22Rv1 (cell line): ENCODE measurements around the gene SUPT20HL2.
"Not testable (repeated sequence)": the region's sequence is repeated elsewhere in the genome, so short reads cannot be mapped to it uniquely, and the experiment has no call there.

Experiments used
- H3K27ac ChIP-seq: fragments of 450-650 bp; 2 replicates; pipeline ENCODE4 v1.5.1; 2017
- CTCF ChIP-seq: fragments of 450-650 bp; IDR thresholded peaks from 2 replicates; pipeline ENCODE4 v1.5.1; 2017; ENCODE audit warnings: mild to moderate bottlenecking
- ZFX ChIP-seq: fragments of 450-650 bp; IDR thresholded peaks from 2 replicates; pipeline ENCODE4 v1.6.1; 2017; ENCODE audit warnings: antibody characterized with exemption, borderline replicate concordance

The SUPT20HL2 gene

DNA sequence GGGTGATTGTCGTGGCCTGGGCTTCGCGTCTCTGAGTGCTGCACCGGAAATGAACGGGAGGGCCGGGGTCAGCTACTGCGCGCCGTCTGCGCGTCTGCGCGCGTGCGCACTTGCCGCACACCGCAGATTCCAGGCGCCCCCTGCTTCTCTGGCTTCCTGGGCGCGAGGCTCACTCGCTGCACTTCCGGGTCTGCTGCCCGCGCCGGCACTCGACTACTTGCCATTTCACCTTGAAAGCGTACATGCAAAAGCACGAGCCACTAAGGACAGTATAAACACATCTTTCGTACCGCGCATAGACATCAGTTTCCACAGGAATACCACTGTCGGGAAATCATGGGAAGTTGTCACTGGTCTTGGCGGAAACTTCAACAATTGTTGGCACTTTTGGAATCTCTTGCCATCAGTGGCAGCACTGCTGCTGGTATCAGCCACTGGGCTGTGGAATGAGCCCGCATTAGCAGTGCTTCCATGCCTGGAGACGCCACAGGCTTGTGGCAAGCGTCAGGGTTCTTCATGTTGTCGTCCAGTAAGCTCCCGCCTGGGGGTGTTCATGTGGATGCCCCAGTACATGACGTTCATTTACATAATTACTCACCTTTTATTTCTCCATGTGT, at the start of gene SUPT20HL2:
Gene SUPT20HL2 (minus strand): TSS at position 51 of the 617 bp plus-strand sequence. CDS start 754 bp downstream, outside the sequence.
- H3K27ac ChIP-seq = no peak within 1 kb of the TSS
- TF ChIP-seq ZFX = no peak

GRCh38 chrX:24362089-24362745, 48.3 kb upstream of the SUPT20HL2 start:
- not testable (repeated sequence) for H3K27ac ChIP-seq

GRCh38 chrX:24360272-24360671, 46.4 kb upstream of the SUPT20HL2 start, which contains the start of gene SUPT20HL1:
Gene SUPT20HL1 (plus strand): TSS chrX:24360639. CDS start chrX:24362761, 2,122 bp downstream.
- no peak within 1 kb of the TSS for H3K27ac ChIP-seq
- TF ChIP-seq ZFX (no peak), CTCF (no peak)

- no peak for TF ChIP-seq ZFX
- no peak for TF ChIP-seq CTCF
- H3K27ac ChIP-seq = no peak overlapping the region
Observed at GRCh38 chrX:24357106-24357505, 43.2 kb upstream of the SUPT20HL2 start.

DNA sequence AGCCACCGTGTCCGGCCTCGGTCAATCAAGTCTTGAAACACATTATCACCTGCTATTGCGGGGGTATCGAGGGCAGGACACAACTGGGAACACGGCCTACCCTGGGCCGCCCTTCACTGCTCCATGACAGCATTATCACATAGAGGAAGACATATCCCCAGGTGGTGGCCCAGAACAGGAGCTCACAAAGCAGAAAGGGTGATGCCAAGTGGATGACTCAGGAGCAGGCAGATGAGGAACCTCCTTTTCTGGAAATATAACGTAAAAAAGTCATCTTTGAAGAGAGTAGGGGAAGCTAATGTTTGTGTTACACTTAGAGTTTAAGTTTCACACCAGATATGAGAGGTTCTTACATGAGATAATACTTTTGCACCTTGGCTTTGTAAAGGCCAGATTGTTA, 41.2 kb upstream of the SUPT20HL2 start:
- TF ChIP-seq ZFX (no peak), CTCF (no peak)
- no peak overlapping the region for H3K27ac ChIP-seq

DNA sequence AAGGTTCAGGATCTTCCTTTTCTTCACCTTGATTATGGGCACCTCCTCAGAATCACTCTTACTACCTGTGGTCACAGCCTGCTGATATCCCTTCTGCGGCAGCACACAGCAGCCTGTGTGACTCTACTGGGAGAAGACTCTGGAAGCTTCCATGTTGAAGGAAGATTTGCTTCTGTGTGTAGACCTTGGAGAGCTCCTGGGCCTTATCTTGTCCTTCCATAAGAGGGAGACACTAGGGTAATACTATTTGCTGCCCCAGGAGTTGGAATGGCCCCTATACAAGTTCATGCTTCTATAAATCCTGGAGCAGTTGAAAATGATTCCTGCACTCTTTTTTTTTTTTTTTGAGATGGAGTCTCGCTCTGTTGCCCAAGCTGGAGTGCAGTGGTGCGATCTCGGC, 36.3 kb upstream of the SUPT20HL2 start:
- no peak overlapping the region for H3K27ac ChIP-seq
- TF ChIP-seq CTCF (no peak), ZFX (no peak)

GRCh38 chrX:24347881-24348280, 34.0 kb upstream of the SUPT20HL2 start:
- no peak for TF ChIP-seq CTCF
- TF ChIP-seq ZFX = no peak
- H3K27ac ChIP-seq = no peak overlapping the region

DNA sequence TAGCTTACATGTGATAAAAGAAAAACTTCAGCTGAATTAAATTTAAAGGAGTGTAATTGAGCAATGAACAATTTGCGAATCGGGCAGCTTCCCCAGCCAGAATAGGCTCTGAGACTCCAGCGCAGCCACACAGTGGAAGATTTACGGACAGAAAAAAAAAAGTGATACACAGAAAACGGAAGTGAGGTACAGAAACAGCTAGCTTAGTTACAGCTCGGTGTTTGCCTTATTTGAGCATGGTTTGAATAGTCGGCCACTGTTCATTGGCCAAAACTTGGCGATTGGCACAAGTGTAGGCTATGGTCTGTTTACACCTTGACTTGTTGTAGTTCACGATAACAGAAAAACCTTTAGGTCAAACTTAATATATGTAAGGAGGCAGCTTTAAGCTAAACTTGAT, 29.9 kb upstream of the SUPT20HL2 start:
- no peak for TF ChIP-seq ZFX
- H3K27ac ChIP-seq = no peak overlapping the region

DNA sequence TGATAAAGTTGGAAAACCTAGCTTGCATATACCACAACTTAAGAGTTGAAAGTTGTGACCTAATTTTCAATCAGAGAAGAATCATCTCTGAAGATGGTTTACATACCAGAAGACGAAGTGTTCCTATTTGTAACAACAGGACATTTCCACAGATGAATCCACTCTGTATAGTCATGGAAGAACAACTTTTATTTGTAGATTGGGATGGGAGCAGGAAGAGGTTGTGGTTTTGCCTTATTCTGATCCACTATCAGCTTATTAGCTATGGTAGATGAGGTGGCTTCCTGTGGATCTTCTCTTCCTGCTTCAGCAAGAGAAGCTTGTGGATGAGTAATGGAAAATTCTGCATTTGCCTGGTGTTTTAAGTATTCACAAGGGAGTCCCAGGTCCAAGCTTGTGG, 27.9 kb upstream of the SUPT20HL2 start:
- H3K27ac ChIP-seq = no peak overlapping the region
- TF ChIP-seq CTCF (no peak), ZFX (no peak)
